Small intestine (tissue), 7 donors: ENCODE measurements around the gene PPP2R5E. TPM values are rescaled to one million over a fixed set of nuclear protein-coding genes. Genes with fewer than 3 reads are reported as not detected.

Source experiments
- DNase-seq, 2 donors: peaks; one replicate each; pipeline versions ENCODE4 v3.0.0 to v3.0.0-alpha.2; 2013
- FAIRE-seq: peaks from 2 replicates; lab custom pipeline; 2012; peaks lifted over from hg19 to GRCh38; lab: Jason Lieb, UNC
- H3K27ac ChIP-seq, 3 donors: one replicate each; pipeline ENCODE4 v1.5.1; 2013; ENCODE audit warnings: low read length in 2 of 3, mild to moderate bottlenecking in 2 of 3, control low read depth in 1 of 3, inconsistent platforms in 1 of 3, low read depth in 1 of 3, moderate library complexity in 1 of 3
- H3K27me3 ChIP-seq, 3 donors: one replicate each; pipeline ENCODE4 v1.6.1; 2013; ENCODE audit warnings: low read length in 3 of 3, inconsistent platforms in 1 of 3; ENCODE audit not compliant: control insufficient read depth in 3 of 3, insufficient read depth in 3 of 3
- H3K36me3 ChIP-seq, 3 donors: one replicate each; pipeline ENCODE4 v1.6.1; 2013; ENCODE audit warnings: low read length in 3 of 3, inconsistent platforms in 1 of 3, low read depth in 1 of 3, mild to moderate bottlenecking in 1 of 3, moderate library complexity in 1 of 3; ENCODE audit not compliant: control insufficient read depth in 3 of 3, insufficient read depth in 2 of 3
- H3K4me1 ChIP-seq, 3 donors: one replicate each; pipeline ENCODE4 v1.6.1; 2013; ENCODE audit warnings: low read length in 2 of 3, inconsistent platforms in 1 of 3, low read depth in 1 of 3, mild to moderate bottlenecking in 1 of 3, moderate library complexity in 1 of 3; ENCODE audit not compliant: control insufficient read depth in 3 of 3, insufficient read depth in 2 of 3
- H3K4me3 ChIP-seq, 3 donors: one replicate each; pipeline ENCODE4 v1.5.1; 2013; ENCODE audit warnings: low read length in 3 of 3, control low read depth in 1 of 3, inconsistent platforms in 1 of 3, low read depth in 1 of 3, mild to moderate bottlenecking in 1 of 3, moderate library complexity in 1 of 3
- H3K9me3 ChIP-seq, 2 donors: one replicate each; pipeline ENCODE4 v1.6.1; 2013; ENCODE audit warnings: low read depth in 1 of 2, low read length in 1 of 2; ENCODE audit not compliant: control insufficient read depth in 2 of 2, insufficient read depth in 1 of 2
- WGBS, 3 donors: extraction: QIAGEN DNeasy Blood & Tissue Kit; methylation state at CpG; one replicate each; pipeline ENCODE4 v1.1.7; 2013; 5-methylcytosine and 5-hydroxymethylcytosine counted together
- polyA plus RNA-seq, 4 donors: library from polyadenylated mRNA; stranded (reverse) in 3 of 4; unstranded in 1 of 4; fragments of 200-250 nt in 3 of 4; fragments of 120-200 nt in 1 of 4; gene quantifications; one replicate each; pipeline versions ENCODE4 v1.2.1 to v1.2.3, GENCODE V29; 2013
- donor health status: healthy with polysubstance abuse.
- donor health status: control.
- donor health status: control.
- donor health status: Bipolar disorder and iron deficiency.
- donor health status: healthy.

The PPP2R5E gene
- polyA plus RNA-seq, 4 donors, result 6.8 to 20.0 (median 8.7) TPM

- H3K4me1 ChIP-seq, result no peaks in the 10 kb centered on the region
- H3K27me3 ChIP-seq, result no peaks in the 10 kb centered on the region
- peaks cover 0 to 2% (median 1%) of the 10 kb centered on the region in 3 donors for H3K36me3 ChIP-seq
- peaks cover 0 to 3% of the 10 kb centered on the region in 2 donors for H3K9me3 ChIP-seq
- no peak overlapping the region for H3K4me3 ChIP-seq
- no peak for FAIRE-seq
- H3K27ac ChIP-seq, result no peak overlapping the region
- DNase-seq, result no peak
Observed at GRCh38 chr14:63367742-63368364, 175.3 kb downstream of the PPP2R5E start.

DNA sequence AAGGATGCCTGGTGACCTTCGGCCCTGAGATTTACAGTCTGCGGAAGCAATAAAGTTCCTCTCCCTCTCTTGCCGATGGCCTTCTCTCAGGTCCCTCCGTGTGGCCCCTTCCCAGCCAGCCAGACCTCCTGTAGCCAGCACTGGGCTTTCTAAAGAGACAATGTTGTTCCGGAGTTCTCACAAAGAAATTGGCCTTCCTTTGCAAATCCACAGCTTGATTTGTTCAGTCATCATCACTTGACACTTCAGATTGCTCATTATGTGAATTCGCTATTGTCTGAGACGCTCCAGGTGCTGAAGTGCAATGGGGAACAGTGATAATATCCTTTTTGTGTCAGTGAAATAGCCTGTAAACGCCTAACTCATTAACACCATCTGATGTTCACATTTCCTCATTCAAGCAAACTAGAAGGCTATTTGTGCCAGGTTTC lies 180.8 kb downstream of the PPP2R5E start:
- Histone ChIP-seq H3K4me3 (no peak overlapping the region), H3K9me3 (no peaks in the 10 kb centered on the region), H3K27me3 (no peaks in the 10 kb centered on the region), H3K27ac (peak overlapping the region in 1 of 3 donors; percentile 42), H3K36me3 (no peaks in the 10 kb centered on the region), H3K4me1 (no peaks in the 10 kb centered on the region)
- peak; percentile 9 to 73 for DNase-seq
- WGBS, 3 donors, result 12 to 37% (median 28%) methylated on average over 8 of the region's 8 CpGs
- no peak for FAIRE-seq

GRCh38 chr14:63361790-63362189 lies 181.4 kb downstream of the PPP2R5E start:
- Histone ChIP-seq H3K4me3 (no peak overlapping the region), H3K9me3 (no peaks in the 10 kb centered on the region), H3K4me1 (no peaks in the 10 kb centered on the region), H3K27ac (no peak overlapping the region), H3K27me3 (no peaks in the 10 kb centered on the region), H3K36me3 (no peaks in the 10 kb centered on the region)
- peak; percentile 2 to 31 for DNase-seq
- no peak for FAIRE-seq
- 42 to 64% (median 43%) methylated on average over 4 of the region's 4 CpGs for WGBS, 3 donors

- no peak overlapping the region for H3K4me3 ChIP-seq
- no peaks in the 10 kb centered on the region for H3K36me3 ChIP-seq
- 86 to 91% (median 87%) methylated on average over 7 of the region's 7 CpGs for WGBS, 3 donors
- no peak overlapping the region for H3K27ac ChIP-seq
- DNase-seq, result no peak
- FAIRE-seq, result no peak
- no peaks in the 10 kb centered on the region for H3K9me3 ChIP-seq
- H3K27me3 ChIP-seq, result peaks cover 0 to 2% (median 0%) of the 10 kb centered on the region in 3 donors
- no peaks in the 10 kb centered on the region for H3K4me1 ChIP-seq
Observed at GRCh38 chr14:63357841-63358240, 185.3 kb downstream of the PPP2R5E start.

GRCh38 chr14:63345826-63346225 lies 197.4 kb downstream of the PPP2R5E start:
- Histone ChIP-seq H3K4me1 (no peaks in the 10 kb centered on the region), H3K27me3 (no peaks in the 10 kb centered on the region), H3K27ac (no peak overlapping the region), H3K4me3 (no peak overlapping the region), H3K9me3 (no peaks in the 10 kb centered on the region), H3K36me3 (no peaks in the 10 kb centered on the region)
- 36 to 56% (median 50%) methylated on average over 3 of the region's 3 CpGs for WGBS, 3 donors
- no peak for FAIRE-seq
- DNase-seq, result no peak

DNA sequence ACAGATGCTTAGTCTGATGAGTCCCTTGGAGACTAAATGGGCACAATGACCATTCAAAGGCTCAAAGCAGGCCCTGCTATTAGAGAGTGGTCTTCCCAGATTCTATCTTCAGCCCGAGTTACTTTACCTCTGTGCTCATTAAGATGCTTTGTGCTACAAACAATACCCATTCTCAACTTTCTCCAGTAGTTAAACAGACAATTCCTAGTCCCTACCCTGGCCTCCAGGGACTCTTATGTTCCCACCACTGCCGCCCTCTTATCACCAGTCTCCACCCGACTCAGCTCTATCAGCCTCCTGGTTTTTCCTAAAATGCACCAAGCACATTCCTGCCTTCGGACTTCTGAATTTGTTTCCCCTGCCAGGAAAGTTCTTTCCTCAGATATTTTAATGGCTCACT lies 198.8 kb downstream of the PPP2R5E start:
- FAIRE-seq (no peak), DNase-seq (no peak)
- Histone ChIP-seq H3K4me3 (no peak overlapping the region), H3K9me3 (no peaks in the 10 kb centered on the region), H3K36me3 (no peaks in the 10 kb centered on the region), H3K27ac (no peak overlapping the region), H3K27me3 (no peaks in the 10 kb centered on the region), H3K4me1 (no peaks in the 10 kb centered on the region)
- 46 to 64% (median 59%) methylated on average over 4 of the region's 4 CpGs for WGBS, 3 donors

- no peak for FAIRE-seq
- Histone ChIP-seq H3K4me3 (no peak overlapping the region), H3K4me1 (no peaks in the 10 kb centered on the region), H3K36me3 (no peaks in the 10 kb centered on the region), H3K27me3 (no peaks in the 10 kb centered on the region), H3K27ac (no peak overlapping the region), H3K9me3 (no peaks in the 10 kb centered on the region)
- WGBS, 3 donors, result 81 to 88% (median 82%) methylated on average over 1 of the region's 1 CpG
- DNase-seq, result no peak
Observed at GRCh38 chr14:63343878-63344277, 199.3 kb downstream of the PPP2R5E start.

GRCh38 chr14:63342371-63342770 lies 200.8 kb downstream of the PPP2R5E start:
- WGBS, 3 donors, result 57 to 69% (median 61%) methylated on average over 7 of the region's 7 CpGs
- Histone ChIP-seq H3K4me3 (no peak overlapping the region), H3K4me1 (no peaks in the 10 kb centered on the region), H3K27me3 (no peaks in the 10 kb centered on the region), H3K27ac (no peak overlapping the region), H3K36me3 (no peaks in the 10 kb centered on the region), H3K9me3 (no peaks in the 10 kb centered on the region)
- DNase-seq (no peak), FAIRE-seq (no peak)
